ENCODE measurements around the gene RBM12.

Gene RBM12

DNA sequence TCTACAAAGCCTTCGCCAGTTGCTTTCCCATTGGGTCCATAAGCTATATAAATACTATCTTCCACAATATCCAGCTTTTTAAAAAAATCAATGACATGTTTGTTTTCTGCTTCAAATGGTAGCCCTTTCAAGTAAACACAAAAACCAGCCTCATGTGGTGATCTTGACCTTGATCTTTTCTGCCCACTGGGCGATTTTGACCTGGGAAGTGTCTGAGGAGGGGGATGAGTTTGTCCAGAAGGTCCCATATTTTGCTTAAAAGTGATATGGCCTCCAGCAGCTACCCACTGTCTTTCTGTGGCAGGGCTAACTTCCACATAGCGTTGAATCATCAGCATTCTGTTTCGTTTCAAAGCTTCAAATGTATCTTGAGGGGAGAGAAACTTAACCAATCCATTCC, 10.8 kb downstream of the RBM12 start:
- DNase-seq (ENCODE audit: low read depth) = no peak

DNA sequence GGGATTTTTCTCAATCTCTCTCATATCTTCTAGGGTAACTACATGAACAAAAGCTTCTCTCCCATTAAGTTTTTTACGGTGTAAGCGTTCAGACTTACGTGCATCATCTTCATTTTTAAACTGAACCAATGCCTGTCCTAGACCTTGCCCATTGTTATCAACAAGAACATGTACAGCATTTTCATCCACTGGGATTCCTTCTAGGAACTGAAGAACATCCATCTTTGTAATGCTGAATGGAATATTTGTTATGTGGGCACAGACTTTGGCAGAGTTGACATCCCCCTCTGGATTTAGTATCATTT, 11.3 kb downstream of the RBM12 start:
- no peak for DNase-seq (ENCODE audit: low read depth)

GRCh38 chr20:35652641-35653429, 11.9 kb downstream of the RBM12 start:
- no peak for DNase-seq (ENCODE audit: low read depth)

GRCh38 chr20:35651958-35652357, 12.7 kb downstream of the RBM12 start:
- no peak for DNase-seq (ENCODE audit: low read depth)

GRCh38 chr20:35650632-35651031, 14.1 kb downstream of the RBM12 start:
- no peak for DNase-seq (ENCODE audit: low read depth)

GRCh38 chr20:35648836-35649235, 15.9 kb downstream of the RBM12 start:
- no peak for DNase-seq (ENCODE audit: low read depth)

DNA sequence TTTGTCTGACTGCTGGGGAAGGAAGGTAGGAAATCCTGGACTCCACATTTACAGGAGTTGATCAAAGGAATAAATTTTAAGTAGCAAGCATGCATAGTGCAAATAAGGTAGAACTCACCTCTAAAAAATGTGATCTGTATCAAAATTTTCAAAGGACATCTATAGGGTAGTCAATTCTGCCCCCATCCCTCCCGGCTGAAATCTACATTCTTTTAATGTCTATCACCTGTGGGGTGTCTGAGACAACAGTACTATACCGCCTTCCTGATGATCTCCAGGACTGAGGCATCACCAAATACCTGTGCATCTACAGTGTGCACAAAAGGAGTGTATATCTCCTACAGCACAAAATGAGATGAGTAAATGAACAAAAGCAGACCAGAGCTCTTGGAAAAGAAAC, 19.9 kb downstream of the RBM12 start:
- DNase-seq (ENCODE audit: low read depth) = no peak

DNA sequence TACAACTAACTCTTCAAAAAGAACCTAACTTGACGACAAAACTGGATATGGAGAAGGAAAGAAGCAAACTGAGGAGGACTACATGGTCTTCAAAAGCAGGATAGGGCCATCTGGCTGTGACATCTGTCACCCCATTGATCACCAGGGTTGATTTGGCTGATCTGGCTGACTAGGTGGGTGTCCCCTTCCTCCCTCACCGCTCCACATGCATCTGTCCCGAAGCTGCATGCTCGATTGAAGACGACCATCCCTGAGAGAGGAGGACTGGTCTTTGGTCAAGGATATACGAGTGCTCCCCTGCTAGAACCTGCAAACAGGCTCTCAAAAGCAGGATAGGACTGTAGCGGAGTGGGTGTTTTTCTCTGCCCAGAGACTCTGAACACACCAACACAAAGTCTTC, 21.7 kb downstream of the RBM12 start:
- no peak for DNase-seq (ENCODE audit: low read depth)

- DNase-seq (ENCODE audit: low read depth) = no peak
These were observed 23.0 kb downstream of the RBM12 start for GRCh38 chr20:35641743-35642142.

DNA sequence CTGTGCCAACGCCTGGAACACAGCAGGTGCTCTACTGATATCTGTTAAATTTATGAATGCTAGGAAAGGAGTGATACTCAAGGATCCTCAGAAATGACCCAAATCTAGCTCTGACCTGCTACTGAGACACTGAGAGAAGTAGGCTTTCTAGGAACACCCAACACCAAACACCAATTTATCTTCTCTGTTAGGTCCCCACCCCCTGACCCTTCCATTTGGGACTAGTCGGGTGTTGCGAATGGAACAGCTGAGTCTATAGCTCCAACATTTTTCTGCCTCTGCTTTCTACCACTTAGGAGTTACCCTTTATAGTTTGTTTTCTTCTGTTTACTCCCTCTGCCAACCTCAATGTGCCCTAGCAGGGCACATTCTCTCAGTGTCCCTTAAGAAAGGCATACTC, 24.0 kb downstream of the RBM12 start:
- DNase-seq (ENCODE audit: low read depth) = no peak

- no peak for DNase-seq (ENCODE audit: low read depth)
These were observed 25.9 kb downstream of the RBM12 start for GRCh38 chr20:35638751-35639150.

GRCh38 chr20:35637276-35637675, 27.4 kb downstream of the RBM12 start:
- no peak for DNase-seq (ENCODE audit: low read depth)

- no peak for DNase-seq (ENCODE audit: low read depth)
These were observed 28.6 kb downstream of the RBM12 start for GRCh38 chr20:35636095-35636494.

- DNase-seq (ENCODE audit: low read depth) = no peak
These were observed 29.0 kb downstream of the RBM12 start for GRCh38 chr20:35635652-35636051.

DNA sequence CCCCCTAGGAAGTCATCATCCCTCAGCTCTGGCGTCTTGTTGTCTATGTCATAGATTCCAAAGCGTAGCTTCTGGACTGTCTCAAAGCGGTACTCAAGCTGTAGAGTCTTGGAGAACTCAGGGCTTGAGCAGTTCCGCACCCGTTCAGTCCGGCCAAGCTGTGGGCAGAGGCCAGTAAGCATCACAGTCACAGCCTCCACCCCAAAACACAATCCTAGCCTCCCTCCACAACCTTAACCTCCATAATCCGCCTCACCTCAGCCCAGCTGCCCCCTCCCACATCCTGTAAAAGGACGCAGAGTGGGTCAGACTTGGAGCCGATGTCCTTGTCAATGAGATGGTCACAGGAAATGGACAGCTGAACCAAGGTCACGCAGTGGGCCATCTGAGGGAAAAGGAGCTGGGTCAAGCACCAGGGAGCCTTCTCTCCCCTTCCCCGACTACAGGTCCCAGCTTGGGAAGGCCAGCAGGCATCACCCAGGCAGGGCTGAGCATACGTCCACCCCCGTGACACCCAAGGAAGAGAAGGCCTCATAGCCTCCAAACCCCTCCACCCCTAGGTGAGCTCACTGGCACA, 32.1 kb downstream of the RBM12 start:
- DNase-seq (ENCODE audit: low read depth) = no peak

DNA sequence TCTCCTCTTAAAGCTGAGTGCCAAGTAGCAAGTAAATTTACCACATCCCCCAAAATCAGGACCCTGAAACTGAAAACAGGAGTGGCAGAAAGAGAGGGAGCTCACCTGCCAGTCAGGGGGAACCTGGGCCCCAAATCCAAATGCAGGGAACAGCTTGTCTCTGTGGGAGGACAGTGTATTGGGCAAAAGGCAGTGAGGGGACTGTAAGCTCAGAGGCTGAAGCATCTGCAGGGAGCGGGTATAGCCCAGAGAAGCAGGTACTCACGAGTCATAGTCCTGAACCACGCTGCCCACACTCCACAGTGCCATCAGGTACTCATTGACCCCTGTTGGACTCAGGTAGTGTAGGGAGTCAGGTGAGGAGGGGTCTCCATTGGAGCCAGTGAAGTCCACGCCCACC, 34.1 kb downstream of the RBM12 start:
- DNase-seq (ENCODE audit: low read depth) = no peak

DNA sequence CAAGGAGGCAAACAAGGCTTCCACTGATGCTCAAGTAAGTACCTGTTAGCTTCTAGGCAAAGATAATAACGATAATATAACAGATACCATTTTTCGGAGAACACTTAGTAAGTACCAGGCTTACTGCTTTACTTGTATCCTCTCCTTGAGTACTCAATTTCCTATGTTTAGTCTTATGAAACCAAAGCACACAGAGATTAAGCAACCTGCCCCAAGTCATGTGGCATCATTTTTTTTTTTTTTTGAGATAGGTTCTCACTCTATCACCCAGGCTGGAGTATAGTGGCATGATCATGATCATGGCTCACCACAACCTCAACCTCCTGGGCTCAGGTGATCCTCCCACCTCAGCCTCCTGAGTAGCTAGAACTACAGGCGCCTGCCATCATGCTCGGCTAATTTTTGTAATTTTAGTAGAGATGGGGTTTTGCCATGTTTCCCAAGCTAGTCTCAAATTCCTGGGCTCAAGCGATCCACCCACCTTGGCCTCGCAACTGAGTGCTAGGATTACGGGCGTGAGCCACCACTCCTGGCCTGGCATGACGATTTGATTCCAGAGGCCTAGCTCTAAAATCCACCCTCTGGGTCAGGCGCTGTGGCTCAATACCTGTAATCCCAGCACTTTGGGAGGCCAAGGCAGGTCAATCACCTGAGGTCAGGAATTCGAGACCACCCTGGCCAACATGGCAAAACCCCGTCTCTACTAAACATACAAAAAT, 35.1 kb downstream of the RBM12 start:
- no peak for DNase-seq (ENCODE audit: low read depth)

- no peak for DNase-seq (ENCODE audit: low read depth)
These were observed 37.6 kb downstream of the RBM12 start for GRCh38 chr20:35627121-35627520.

DNA sequence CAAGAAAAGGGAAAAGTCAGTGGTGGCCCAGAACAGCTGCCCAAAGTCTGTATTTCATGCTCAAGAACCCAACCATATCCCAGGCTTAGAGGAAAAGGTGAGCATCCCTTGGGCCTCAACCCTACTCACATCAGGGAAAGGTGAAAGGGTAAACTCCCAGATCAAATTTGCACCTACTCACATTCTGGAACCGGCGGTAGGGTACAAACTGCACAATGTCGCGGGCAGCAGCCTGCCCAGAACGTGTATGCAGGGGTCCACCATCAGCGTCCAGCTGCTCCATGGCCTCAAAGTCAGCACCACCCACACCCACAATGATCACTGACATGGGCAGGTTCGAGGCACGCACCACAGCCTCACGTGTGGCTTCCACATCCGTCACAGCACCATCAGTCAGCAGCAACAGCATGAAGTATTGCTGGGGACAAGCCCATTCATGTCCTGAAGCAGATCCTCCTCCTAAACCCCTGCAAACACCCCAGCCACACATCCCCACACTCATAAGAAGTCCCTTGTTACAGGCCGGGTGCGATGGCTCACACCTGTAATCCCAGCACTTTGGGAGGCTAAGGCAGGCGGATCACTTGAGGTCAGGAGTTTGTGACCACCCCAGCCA, 38.2 kb downstream of the RBM12 start:
- DNase-seq (ENCODE audit: low read depth) = no peak

GRCh38 chr20:35625584-35626385, 38.9 kb downstream of the RBM12 start:
- no peak for DNase-seq (ENCODE audit: low read depth)

- DNase-seq (ENCODE audit: low read depth) = no peak
These were observed 43.1 kb downstream of the RBM12 start for GRCh38 chr20:35621560-35621946.

- DNase-seq (ENCODE audit: low read depth) = no peak
These were observed 43.7 kb downstream of the RBM12 start for GRCh38 chr20:35620818-35621559.

All from stimulated activated CD8-positive, alpha-beta memory T cell treated with anti-CD3 and anti-CD28 coated beads, Interleukin-7, amount 100 ng/mL, for 24 hours (primary cell).